ENCODE measurements around the gene NARS2.
"Not testable (repeated sequence)": the region's sequence is repeated elsewhere in the genome, so short reads cannot be mapped to it uniquely, and the experiment has no call there.

The NARS2 gene

DNA sequence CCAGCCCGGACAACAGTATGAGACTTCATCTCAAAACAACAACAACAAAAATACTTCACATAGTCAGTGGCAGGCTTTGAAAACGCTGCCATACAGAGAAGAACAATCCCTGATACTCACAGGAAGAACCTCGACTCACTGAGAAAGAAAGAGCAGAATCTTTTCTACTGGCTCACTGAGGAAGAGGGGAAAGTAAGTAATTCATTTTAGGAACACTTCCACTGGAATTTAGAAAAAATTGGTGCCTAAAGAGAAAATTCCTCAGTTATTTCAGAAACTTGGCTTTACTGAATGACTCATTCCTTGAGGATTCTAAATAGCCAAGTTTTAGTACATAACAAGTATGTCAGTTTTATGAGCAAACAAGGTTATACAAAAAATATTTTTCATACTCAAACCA lies 12.3 kb downstream of the NARS2 start:
- DNase-seq (ENCODE audit: extremely low read depth, low read depth): no peak
- TF ChIP-seq CTCF (IDR thresholded peaks at IDR 0.05; ENCODE audit: low read depth, low read length): no peak

GRCh38 chr11:78560826-78561484 lies 13.7 kb downstream of the NARS2 start:
- no peak for DNase-seq (ENCODE audit: extremely low read depth, low read depth)

DNA sequence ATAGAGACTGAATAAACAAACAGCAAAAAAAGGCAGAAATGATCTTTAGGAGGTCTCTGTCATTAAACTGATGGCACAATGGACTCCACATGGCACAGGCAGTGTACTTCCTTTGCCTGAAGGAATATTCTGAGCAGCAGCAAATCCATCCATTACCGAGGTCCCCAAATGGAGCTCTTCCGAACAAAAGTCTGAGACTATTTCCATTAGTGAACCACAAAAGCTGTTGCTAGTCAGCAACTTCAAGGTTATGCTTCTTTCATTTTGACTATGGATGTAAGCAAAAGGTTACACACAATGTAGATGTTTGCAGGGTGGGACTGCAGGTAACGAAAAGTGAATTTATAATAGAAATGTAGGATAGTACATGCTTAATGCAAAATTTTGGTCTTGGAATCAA lies 14.5 kb downstream of the NARS2 start:
- TF ChIP-seq CTCF (IDR thresholded peaks at IDR 0.05; ENCODE audit: low read depth, low read length): no peak
- no peak for DNase-seq (ENCODE audit: extremely low read depth, low read depth)

More at GRCh38 chr11:78560826-78561484, 13.7 kb downstream of the NARS2 start:
- TF ChIP-seq CTCF (IDR thresholded peaks at IDR 0.05; ENCODE audit: low read depth, low read length): no peak

DNA sequence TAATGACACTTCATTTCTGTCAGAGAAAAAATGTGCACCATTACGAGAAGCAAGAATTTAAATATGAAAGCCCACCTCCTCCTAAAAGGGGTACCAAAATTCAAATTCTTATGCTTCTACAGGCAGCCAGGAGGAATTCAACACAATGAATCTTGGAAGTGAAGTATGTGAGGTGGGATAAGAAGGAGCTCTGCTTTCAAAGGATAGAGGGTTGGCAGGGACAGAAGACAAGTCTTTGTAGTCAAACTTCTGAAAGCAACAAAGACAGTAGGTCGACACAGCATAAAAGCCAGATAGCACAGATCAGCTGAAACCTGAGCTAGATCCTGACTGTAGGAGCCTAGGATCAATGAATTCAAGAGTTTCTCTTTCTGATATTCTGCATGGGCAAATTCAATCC lies 17.4 kb downstream of the NARS2 start:
- TF ChIP-seq CTCF (IDR thresholded peaks at IDR 0.05; ENCODE audit: low read depth, low read length): no peak
- DNase-seq (ENCODE audit: extremely low read depth, low read depth): no peak

- no peak for TF ChIP-seq CTCF (IDR thresholded peaks at IDR 0.05; ENCODE audit: low read depth, low read length)
Measured at GRCh38 chr11:78555592-78555991, 19.1 kb downstream of the NARS2 start.

GRCh38 chr11:78552881-78553280 lies 21.8 kb downstream of the NARS2 start:
- no peak for DNase-seq (ENCODE audit: extremely low read depth, low read depth)
- no peak for TF ChIP-seq CTCF (IDR thresholded peaks at IDR 0.05; ENCODE audit: low read depth, low read length)

More at GRCh38 chr11:78555592-78555991, 19.1 kb downstream of the NARS2 start:
- no peak for DNase-seq (ENCODE audit: extremely low read depth, low read depth)

GRCh38 chr11:78552139-78552538 lies 22.5 kb downstream of the NARS2 start:
- DNase-seq (ENCODE audit: extremely low read depth, low read depth): not testable (repeated sequence)

- no peak for DNase-seq (ENCODE audit: extremely low read depth, low read depth)
- TF ChIP-seq CTCF (IDR thresholded peaks at IDR 0.05; ENCODE audit: low read depth, low read length): no peak
Measured at GRCh38 chr11:78551066-78551465, 23.6 kb downstream of the NARS2 start.

Measured in AG09319 (cell line).